WERI-Rb-1 (cell line): Measurements from ENCODE around the gene PROC.
A peak's percentile ranks its signal among the peaks of the same experiment; 100 is the strongest.

Source experiments
- DNase-seq: peaks from one replicate; pipeline ENCODE4 v3.0.0-alpha.2; 2020
- H3K27ac ChIP-seq: fragments of 250-450 bp; sonication (Bioruptor Pico); 2 replicates; pipeline ENCODE4 v1.5.1; 2020; ENCODE audit warnings: mild to moderate bottlenecking, moderate library complexity
- H3K27me3 ChIP-seq: fragments of 250-450 bp; sonication (Bioruptor Pico); 2 replicates; pipeline ENCODE4 v1.5.1; 2021; ENCODE audit warnings: mild to moderate bottlenecking, low read depth, moderate library complexity; ENCODE audit not compliant: insufficient read depth, severe bottlenecking
- H3K36me3 ChIP-seq: fragments of 250-450 bp; sonication (Bioruptor Pico); 2 replicates; pipeline ENCODE4 v1.5.1; 2020; ENCODE audit warnings: mild to moderate bottlenecking, moderate library complexity
- H3K4me3 ChIP-seq: 2 replicates; pipeline ENCODE4 v1.5.1; 2011; ENCODE audit warnings: low read depth, mild to moderate bottlenecking, control low read depth, low read length
- H3K9me3 ChIP-seq: fragments of 250-450 bp; sonication (Bioruptor Pico); 2 replicates; pipeline ENCODE4 v1.5.1; 2021; ENCODE audit warnings: mild to moderate bottlenecking, moderate library complexity; ENCODE audit not compliant: severe bottlenecking
- CTCF ChIP-seq: IDR thresholded peaks from 2 replicates; pipeline ENCODE4 v1.5.1; 2011; ENCODE audit warnings: low read depth, mild to moderate bottlenecking, control low read depth, inconsistent platforms, low read length

The PROC gene

DNA sequence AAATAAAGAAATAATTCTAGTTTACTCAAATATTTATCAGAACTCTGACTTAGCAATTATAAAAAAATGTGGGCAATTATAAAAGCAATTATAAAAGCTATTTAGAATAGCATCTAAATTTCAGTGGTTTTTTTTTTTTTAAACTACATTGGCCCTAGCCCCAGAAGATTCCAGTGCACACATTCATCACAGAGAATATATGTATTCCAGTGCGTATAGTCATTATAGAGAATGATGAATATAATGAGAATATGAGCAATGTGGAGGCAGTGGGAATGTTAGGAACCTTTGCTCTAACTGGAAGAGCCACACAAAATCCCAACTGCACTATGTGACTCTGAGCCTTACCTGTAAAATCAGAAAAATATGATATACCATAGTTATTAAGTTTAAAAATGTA, 41.0 kb upstream of the PROC start:
- Histone ChIP-seq H3K36me3 (0 out of 2 replicates have a peak, but pooled peaks cover 5% of the 10 kb centered on the region), H3K27me3 (no peaks in the 10 kb centered on the region), H3K4me3 (no peak overlapping the region), H3K27ac (no peak overlapping the region), H3K9me3 (peaks cover 5% of the 10 kb centered on the region)
- no peak for DNase-seq
- no peak for TF ChIP-seq CTCF

DNA sequence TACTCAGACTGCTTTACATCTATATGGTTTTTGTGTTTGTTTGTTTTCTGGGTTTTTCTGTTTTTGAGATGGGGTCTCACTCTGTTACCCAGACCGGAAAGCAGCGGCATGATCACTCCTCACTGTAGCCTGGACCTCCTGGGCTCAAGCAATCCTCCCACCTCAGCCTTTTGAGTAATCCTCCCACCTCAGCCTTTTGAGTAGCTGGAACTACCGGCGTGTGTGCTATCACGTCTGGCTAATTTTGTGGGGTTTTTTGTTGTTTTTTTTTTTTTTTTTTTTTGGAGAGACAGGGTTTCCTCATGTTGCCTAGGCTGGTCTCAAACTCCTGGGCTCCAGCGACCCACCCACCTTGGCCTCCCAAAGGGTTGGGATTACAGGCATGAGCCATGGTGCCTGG, 39.5 kb upstream of the PROC start:
- no peak for DNase-seq
- Histone ChIP-seq H3K27me3 (no peaks in the 10 kb centered on the region), H3K9me3 (peaks cover 5% of the 10 kb centered on the region), H3K27ac (no peak overlapping the region), H3K4me3 (no peak overlapping the region), H3K36me3 (0 out of 2 replicates have a peak, but pooled peaks cover 5% of the 10 kb centered on the region)
- no peak for TF ChIP-seq CTCF

- Histone ChIP-seq H3K4me3 (no peak overlapping the region), H3K36me3 (peaks cover 5% of the 10 kb centered on the region; the same call in 1 of the 2 replicates), H3K9me3 (peaks cover 5% of the 10 kb centered on the region), H3K27ac (no peak overlapping the region), H3K27me3 (no peaks in the 10 kb centered on the region)
- TF ChIP-seq CTCF: no peak
- DNase-seq: no peak
Observed at GRCh38 chr2:127379712-127380355, 38.4 kb upstream of the PROC start.

DNA sequence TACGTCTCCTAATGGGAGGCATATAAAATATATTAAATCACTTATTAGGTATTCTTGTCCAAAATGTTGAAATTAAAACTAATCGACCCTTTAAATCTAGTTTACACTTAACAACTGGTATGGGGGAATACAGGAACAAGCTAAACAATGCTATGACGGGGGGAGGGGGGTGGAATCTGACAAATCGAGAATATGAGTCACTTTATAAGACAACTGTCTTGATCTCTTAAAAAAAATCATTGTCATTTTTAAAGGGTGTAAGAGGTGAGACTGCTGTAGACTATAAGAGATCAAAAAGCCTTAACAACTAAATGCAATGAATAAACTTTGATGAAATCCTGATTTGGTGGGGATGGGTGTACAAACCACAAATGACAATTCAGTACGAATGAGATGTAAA, 36.5 kb upstream of the PROC start:
- Histone ChIP-seq H3K36me3 (peaks cover under 1% of the 10 kb centered on the region; the same call in 1 of the 2 replicates), H3K27ac (no peak overlapping the region), H3K4me3 (no peak overlapping the region), H3K9me3 (peaks cover under 1% of the 10 kb centered on the region), H3K27me3 (no peaks in the 10 kb centered on the region)
- TF ChIP-seq CTCF: no peak
- DNase-seq: no peak

DNA sequence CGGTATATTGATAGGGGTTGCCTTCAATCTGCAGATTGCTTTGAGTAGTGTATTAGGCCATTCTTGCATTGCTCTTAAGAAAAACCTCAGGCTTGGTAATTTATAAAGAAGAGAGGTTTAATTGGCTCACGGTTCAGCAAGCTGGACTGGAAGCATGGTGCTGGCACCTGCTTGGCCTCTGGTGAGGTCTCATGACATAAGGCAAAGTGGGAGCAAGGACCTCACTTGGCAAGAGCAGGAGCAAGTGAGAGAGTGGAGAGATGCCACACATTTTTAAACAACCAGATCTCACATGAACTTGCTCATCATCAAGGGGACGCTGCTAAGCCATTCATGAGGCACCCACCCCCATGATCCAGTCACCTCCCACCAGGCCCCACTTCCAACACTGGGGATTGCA, 35.4 kb upstream of the PROC start:
- H3K9me3 ChIP-seq: no peaks in the 10 kb centered on the region
- DNase-seq: peak; percentile 63
- H3K36me3 ChIP-seq: peaks cover 3% of the 10 kb centered on the region
- no peaks in the 10 kb centered on the region for H3K27me3 ChIP-seq
- no peak overlapping the region for H3K27ac ChIP-seq
- no peak overlapping the region for H3K4me3 ChIP-seq
- TF ChIP-seq CTCF: no peak

DNA sequence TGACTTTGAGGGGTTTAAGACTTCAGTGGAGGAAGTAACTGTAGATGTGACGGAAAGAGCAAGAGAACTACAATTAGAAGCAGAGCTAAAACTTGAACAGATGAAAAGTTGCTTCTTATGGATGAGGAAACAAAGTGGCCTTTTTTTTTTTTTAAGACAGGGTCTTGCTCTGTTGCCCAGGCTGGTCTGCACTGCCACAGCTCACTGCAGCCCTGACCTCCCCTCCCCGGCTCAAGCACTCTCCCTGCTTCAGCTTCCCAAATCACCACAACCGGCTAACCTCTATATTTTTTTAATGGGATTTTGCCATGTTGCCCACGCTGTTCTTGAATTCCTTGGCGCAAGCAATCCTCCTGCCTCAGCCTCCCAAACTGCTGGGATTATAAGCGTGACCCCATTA, 33.7 kb upstream of the PROC start:
- Histone ChIP-seq H3K27ac (no peak overlapping the region), H3K36me3 (peaks cover 3% of the 10 kb centered on the region), H3K27me3 (no peaks in the 10 kb centered on the region), H3K4me3 (no peak overlapping the region), H3K9me3 (no peaks in the 10 kb centered on the region)
- no peak for TF ChIP-seq CTCF
- DNase-seq: no peak
